ACC112 (cell line): ENCODE data around the gene MIB1.

ENCODE experiments used
- H2AFZ ChIP-seq: fragments of 200-600 bp; sonication (generic); one replicate; pipeline ENCODE4 v1.6.0; 2017; ENCODE audit warnings: antibody characterized with exemption, low read length; ENCODE audit not compliant: unreplicated experiment
- H3K27ac ChIP-seq: fragments of 200-600 bp; sonication (generic); 2 replicates; pipeline ENCODE4 v1.5.1; 2014; ENCODE audit warnings: low read depth, mild to moderate bottlenecking, antibody characterized with exemption, low read length, moderate library complexity
- H3K27me3 ChIP-seq: fragments of 200-600 bp; sonication (generic); 2 replicates; pipeline ENCODE4 v1.6.1; 2014; ENCODE audit warnings: mild to moderate bottlenecking, antibody characterized with exemption, low read length, moderate library complexity, mixed read lengths; ENCODE audit not compliant: insufficient read depth
- H3K36me3 ChIP-seq: fragments of 200-600 bp; sonication (generic); 2 replicates; pipeline ENCODE4 v1.6.1; 2016; ENCODE audit warnings: mild to moderate bottlenecking, antibody characterized with exemption, low read length, moderate library complexity, mixed read lengths; ENCODE audit not compliant: insufficient read depth
- H3K4me1 ChIP-seq: fragments of 200-600 bp; sonication (generic); one replicate; pipeline ENCODE4 v1.6.1; 2016; ENCODE audit warnings: low read length, mixed read lengths; ENCODE audit not compliant: insufficient read depth, unreplicated experiment, control insufficient read depth
- H3K4me3 ChIP-seq: fragments of 200-600 bp; sonication (generic); 2 replicates; pipeline ENCODE4 v1.5.1; 2014; ENCODE audit warnings: mild to moderate bottlenecking, low read depth, low read length
- H3K79me2 ChIP-seq: fragments of 200-600 bp; sonication (generic); one replicate; pipeline ENCODE4 v1.6.0; 2016; ENCODE audit warnings: low read length; ENCODE audit not compliant: control insufficient read depth, unreplicated experiment, insufficient read depth

Gene MIB1

GRCh38 chr18:21834299-21834660, 93.7 kb downstream of the MIB1 start:
- Histone ChIP-seq H3K4me3 (no peak overlapping the region), H2AFZ (no peak overlapping the region), H3K27ac (no peak overlapping the region), H3K27me3 (no peaks in the 10 kb centered on the region), H3K79me2 (no peaks in the 10 kb centered on the region), H3K4me1 (no peaks in the 10 kb centered on the region), H3K36me3 (no peaks in the 10 kb centered on the region; the same call in 1 of the 2 replicates)

- no peak overlapping the region for H3K4me3 ChIP-seq
- H2AFZ ChIP-seq, result no peak overlapping the region
- H3K79me2 ChIP-seq, result no peaks in the 10 kb centered on the region
- no peaks in the 10 kb centered on the region for H3K27me3 ChIP-seq
- H3K4me1 ChIP-seq, result no peaks in the 10 kb centered on the region
- peaks cover 7% of the 10 kb centered on the region for H3K36me3 ChIP-seq
- H3K27ac ChIP-seq, result no peak overlapping the region
These were observed 101.0 kb downstream of the MIB1 start for GRCh38 chr18:21841570-21841969.

- Histone ChIP-seq H2AFZ (no peak overlapping the region), H3K79me2 (no peaks in the 10 kb centered on the region), H3K36me3 (peaks cover 7% of the 10 kb centered on the region), H3K27ac (no peak overlapping the region), H3K27me3 (no peaks in the 10 kb centered on the region), H3K4me3 (no peak overlapping the region), H3K4me1 (no peaks in the 10 kb centered on the region)
These were observed 102.7 kb downstream of the MIB1 start for GRCh38 chr18:21843341-21843740.

- Histone ChIP-seq H3K36me3 (no peaks in the 10 kb centered on the region), H3K79me2 (no peaks in the 10 kb centered on the region), H3K4me1 (peaks cover 3% of the 10 kb centered on the region), H3K27me3 (no peaks in the 10 kb centered on the region), H3K27ac (no peak overlapping the region), H2AFZ (no peak overlapping the region), H3K4me3 (no peak overlapping the region)
These were observed 110.9 kb downstream of the MIB1 start for GRCh38 chr18:21851327-21851961.

- Histone ChIP-seq H2AFZ (no peak overlapping the region), H3K27me3 (no peaks in the 10 kb centered on the region), H3K4me3 (no peak overlapping the region), H3K4me1 (peaks cover 3% of the 10 kb centered on the region), H3K79me2 (no peaks in the 10 kb centered on the region), H3K36me3 (peaks cover 6% of the 10 kb centered on the region; the same call in 1 of the 2 replicates), H3K27ac (no peak overlapping the region)
These were observed 112.4 kb downstream of the MIB1 start for GRCh38 chr18:21853016-21853415.

- H3K36me3 ChIP-seq, result peaks cover 10% of the 10 kb centered on the region; the same call in 1 of the 2 replicates
- H3K4me3 ChIP-seq, result no peak overlapping the region
- H3K27me3 ChIP-seq, result no peaks in the 10 kb centered on the region
- H3K79me2 ChIP-seq, result no peaks in the 10 kb centered on the region
- H3K4me1 ChIP-seq, result peaks cover 3% of the 10 kb centered on the region
- H2AFZ ChIP-seq, result no peak overlapping the region
- no peak overlapping the region for H3K27ac ChIP-seq
These were observed 113.4 kb downstream of the MIB1 start for GRCh38 chr18:21853775-21854552.

- Histone ChIP-seq H3K4me3 (no peak overlapping the region), H3K27me3 (no peaks in the 10 kb centered on the region), H3K4me1 (peaks cover 3% of the 10 kb centered on the region), H3K36me3 (peaks cover 10% of the 10 kb centered on the region; the same call in 1 of the 2 replicates), H3K27ac (no peak overlapping the region), H2AFZ (no peak overlapping the region), H3K79me2 (no peaks in the 10 kb centered on the region)
These were observed 114.8 kb downstream of the MIB1 start for GRCh38 chr18:21855432-21855831.

- H2AFZ ChIP-seq, result no peak overlapping the region
- peaks cover 13% of the 10 kb centered on the region; the same call in 1 of the 2 replicates for H3K36me3 ChIP-seq
- no peak overlapping the region for H3K27ac ChIP-seq
- no peaks in the 10 kb centered on the region for H3K27me3 ChIP-seq
- no peak overlapping the region for H3K4me3 ChIP-seq
- no peaks in the 10 kb centered on the region for H3K79me2 ChIP-seq
- peaks cover 2% of the 10 kb centered on the region for H3K4me1 ChIP-seq
These were observed 117.3 kb downstream of the MIB1 start for GRCh38 chr18:21857871-21858270.

- Histone ChIP-seq H3K4me1 (no peaks in the 10 kb centered on the region), H3K4me3 (no peak overlapping the region), H3K27ac (no peak overlapping the region), H2AFZ (no peak overlapping the region), H3K79me2 (no peaks in the 10 kb centered on the region), H3K27me3 (no peaks in the 10 kb centered on the region), H3K36me3 (peaks cover 19% of the 10 kb centered on the region; the same call in 1 of the 2 replicates)
These were observed 118.0 kb downstream of the MIB1 start for GRCh38 chr18:21858544-21858943.

GRCh38 chr18:21864386-21864785, 123.8 kb downstream of the MIB1 start:
- no peaks in the 10 kb centered on the region for H3K79me2 ChIP-seq
- H3K27ac ChIP-seq, result no peak overlapping the region
- H3K4me3 ChIP-seq, result no peak overlapping the region
- no peaks in the 10 kb centered on the region for H3K4me1 ChIP-seq
- no peak overlapping the region for H2AFZ ChIP-seq
- no peaks in the 10 kb centered on the region for H3K27me3 ChIP-seq
- H3K36me3 ChIP-seq, result peaks cover 9% of the 10 kb centered on the region

GRCh38 chr18:21865043-21865442, 124.5 kb downstream of the MIB1 start:
- Histone ChIP-seq H3K4me3 (no peak overlapping the region), H3K4me1 (no peaks in the 10 kb centered on the region), H3K27ac (no peak overlapping the region), H3K27me3 (no peaks in the 10 kb centered on the region), H3K36me3 (peaks cover 9% of the 10 kb centered on the region), H2AFZ (no peak overlapping the region), H3K79me2 (no peaks in the 10 kb centered on the region)
